ENCODE data around the gene CPPED1. TPM values are rescaled to one million over a fixed set of nuclear protein-coding genes. Genes with fewer than 3 reads are reported as not detected.

Gene CPPED1
- polyA plus RNA-seq, 3 donors = 100 to 292 (median 259) TPM

DNA sequence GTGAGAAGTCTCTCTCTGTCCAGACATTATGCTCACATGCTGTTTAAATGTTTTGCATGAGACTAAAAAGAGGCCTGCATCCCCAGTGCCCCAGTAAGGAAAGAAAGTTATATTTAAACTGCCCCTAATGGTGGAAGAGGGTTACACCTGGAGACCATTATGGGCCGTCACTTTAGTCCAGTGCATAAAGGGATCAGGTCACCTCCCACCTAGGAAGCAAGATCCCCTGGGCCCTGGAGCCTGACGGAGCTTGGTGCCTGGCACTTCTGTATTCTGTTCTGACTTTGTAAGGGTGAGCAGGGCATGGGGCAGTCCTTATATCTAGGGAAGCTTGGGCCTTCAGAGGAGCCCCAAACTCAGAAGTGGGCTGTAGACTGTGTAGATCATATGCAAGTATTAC is 67.9 kb downstream of the CPPED1 start:
- H3K36me3 Mint-ChIP-seq = peaks cover 50 to 93% of the 10 kb centered on the region in 2 donors
- intact Hi-C loops (cut with micrococcal nuclease) = no loop called here

DNA sequence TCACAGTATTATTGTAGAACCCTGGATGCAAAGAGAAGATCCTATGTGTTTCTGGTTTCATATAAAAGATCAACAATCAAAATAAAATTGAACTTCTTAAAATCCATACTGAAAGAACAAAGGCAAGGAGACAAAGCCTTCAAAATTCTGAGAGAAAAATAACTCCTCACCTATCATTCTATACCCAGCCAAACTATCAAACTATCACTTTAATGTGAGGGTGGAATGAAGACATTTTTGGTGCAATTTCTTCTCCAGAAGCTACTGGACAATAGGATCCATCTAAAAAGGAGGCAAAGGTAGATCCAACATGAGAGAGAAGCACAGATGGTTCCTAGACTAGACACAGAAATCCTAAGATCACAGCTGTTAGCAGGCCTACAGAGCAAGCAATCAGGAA is 71.1 kb downstream of the CPPED1 start:
- no peaks in the 10 kb centered on the region for H3K4me1 Mint-ChIP-seq
- H3K27ac Mint-ChIP-seq = peak overlapping the region in 1 of 7 donors; percentile 38
- DNase-seq = no peak
- Histone ChIP-seq H3K36me3 (replicated peaks in 1 of 2; ENCODE audit: control insufficient read depth in 1 of 2, insufficient read depth in 2 of 2, low read length in 2 of 2) (peaks cover 31 to 88% of the 10 kb centered on the region in 2 donors), H4K20me1 (ENCODE audit: insufficient read depth, low read length) (peaks cover 100% of the 10 kb centered on the region), H3K9ac (ENCODE audit: insufficient read depth, low read length, poor library complexity, severe bottlenecking) (no peak overlapping the region), H3K9me3 (replicated peaks in 1 of 2; ENCODE audit: control insufficient read depth in 1 of 2, insufficient read depth in 1 of 2, low read length in 2 of 2) (peaks cover 12 to 16% of the 10 kb centered on the region in 2 donors), H3K4me2 (replicated peaks; ENCODE audit: extremely low read depth, low read length, poor library complexity, severe bottlenecking) (no peak overlapping the region), H3K4me1 (ENCODE audit: control insufficient read depth in 1 of 2, insufficient read depth in 2 of 2, low read length in 2 of 2) (no peaks in the 10 kb centered on the region), H3K4me3 (replicated peaks in 1 of 3; ENCODE audit: low read depth in 2 of 3, low read length in 3 of 3) (no peak overlapping the region), H3K27me3 (ENCODE audit: control insufficient read depth in 2 of 2, insufficient read depth in 2 of 2, low read length in 2 of 2) (no peaks in the 10 kb centered on the region), H3K27ac (ENCODE audit: low read depth in 1 of 2, low read length in 2 of 2) (no peak overlapping the region), H2AFZ (ENCODE audit: insufficient read depth, low read depth, low read length, poor library complexity, severe bottlenecking) (no peak overlapping the region), H3K79me2 (ENCODE audit: insufficient read depth, low read length) (peaks cover 81% of the 10 kb centered on the region)
- intact Hi-C loops (cut with micrococcal nuclease) = no loop called here
- no peak overlapping the region for H3K4me3 Mint-ChIP-seq
- TF ChIP-seq, protein P1, sequence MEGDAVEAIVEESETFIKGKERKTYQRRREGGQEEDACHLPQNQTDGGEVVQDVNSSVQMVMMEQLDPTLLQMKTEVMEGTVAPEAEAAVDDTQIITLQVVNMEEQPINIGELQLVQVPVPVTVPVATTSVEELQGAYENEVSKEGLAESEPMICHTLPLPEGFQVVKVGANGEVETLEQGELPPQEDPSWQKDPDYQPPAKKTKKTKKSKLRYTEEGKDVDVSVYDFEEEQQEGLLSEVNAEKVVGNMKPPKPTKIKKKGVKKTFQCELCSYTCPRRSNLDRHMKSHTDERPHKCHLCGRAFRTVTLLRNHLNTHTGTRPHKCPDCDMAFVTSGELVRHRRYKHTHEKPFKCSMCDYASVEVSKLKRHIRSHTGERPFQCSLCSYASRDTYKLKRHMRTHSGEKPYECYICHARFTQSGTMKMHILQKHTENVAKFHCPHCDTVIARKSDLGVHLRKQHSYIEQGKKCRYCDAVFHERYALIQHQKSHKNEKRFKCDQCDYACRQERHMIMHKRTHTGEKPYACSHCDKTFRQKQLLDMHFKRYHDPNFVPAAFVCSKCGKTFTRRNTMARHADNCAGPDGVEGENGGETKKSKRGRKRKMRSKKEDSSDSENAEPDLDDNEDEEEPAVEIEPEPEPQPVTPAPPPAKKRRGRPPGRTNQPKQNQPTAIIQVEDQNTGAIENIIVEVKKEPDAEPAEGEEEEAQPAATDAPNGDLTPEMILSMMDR (IDR thresholded peaks at IDR 0.05) = no peak
- peaks cover 0 to 3% (median 2%) of the 10 kb centered on the region in 3 donors for H3K27me3 Mint-ChIP-seq (ENCODE audit: low read depth in 3 of 3)
- H3K36me3 Mint-ChIP-seq = peaks cover 40 to 84% of the 10 kb centered on the region in 2 donors
- peaks cover 13 to 39% (median 28%) of the 10 kb centered on the region in 7 donors for H3K9me3 Mint-ChIP-seq

More for the DNA sequence above, 67.9 kb downstream of the CPPED1 start:
- no peaks in the 10 kb centered on the region for H3K4me1 ChIP-seq (ENCODE audit: control insufficient read depth in 1 of 2, insufficient read depth in 2 of 2, low read length in 2 of 2)
- no peak overlapping the region for H3K4me2 ChIP-seq (replicated peaks; ENCODE audit: extremely low read depth, low read length, poor library complexity, severe bottlenecking)
- Mint-ChIP-seq H3K27ac (no peak overlapping the region), H3K27me3 (ENCODE audit: low read depth in 3 of 3) (peaks cover 0 to 3% (median 2%) of the 10 kb centered on the region in 3 donors), H3K9me3 (peaks cover 13 to 42% (median 29%) of the 10 kb centered on the region in 7 donors), H3K4me3 (no peak overlapping the region), H3K4me1 (no peaks in the 10 kb centered on the region)
- H3K27ac ChIP-seq (ENCODE audit: low read depth in 1 of 2, low read length in 2 of 2) = no peak overlapping the region
- H3K9ac ChIP-seq (ENCODE audit: insufficient read depth, low read length, poor library complexity, severe bottlenecking) = no peak overlapping the region
- peaks cover 59% of the 10 kb centered on the region for H3K79me2 ChIP-seq (ENCODE audit: insufficient read depth, low read length)
- H3K9me3 ChIP-seq (replicated peaks in 1 of 2; ENCODE audit: control insufficient read depth in 1 of 2, insufficient read depth in 1 of 2, low read length in 2 of 2) = peaks cover 12 to 16% of the 10 kb centered on the region in 2 donors
- no peak for DNase-seq
- H4K20me1 ChIP-seq (ENCODE audit: insufficient read depth, low read length) = peaks cover 100% of the 10 kb centered on the region
- no peak overlapping the region for H3K4me3 ChIP-seq (replicated peaks in 1 of 3; ENCODE audit: low read depth in 2 of 3, low read length in 3 of 3)
- H2AFZ ChIP-seq (ENCODE audit: insufficient read depth, low read depth, low read length, poor library complexity, severe bottlenecking) = no peak overlapping the region
- peaks cover 55 to 91% of the 10 kb centered on the region in 2 donors for H3K36me3 ChIP-seq (replicated peaks in 1 of 2; ENCODE audit: control insufficient read depth in 1 of 2, insufficient read depth in 2 of 2, low read length in 2 of 2)
- no CpG with 5 or more reads among the region's 2 CpGs for whole genome bisulfite sequencing (ENCODE audit: insufficient coverage)
- TF ChIP-seq, protein P1 (IDR thresholded peaks at IDR 0.05) = no peak
- no peaks in the 10 kb centered on the region for H3K27me3 ChIP-seq (ENCODE audit: control insufficient read depth in 2 of 2, insufficient read depth in 2 of 2, low read length in 2 of 2)
